ENCODE results near the gene ENDOU.

The ENDOU gene

GRCh38 chr12:47725091-47725772 is at the start of gene ENDOU:
Gene ENDOU (minus strand): TSS chr12:47725490. CDS start chr12:47725413, 77 bp downstream.
- Mint-ChIP-seq H3K27me3 (peaks cover 13% of the 10 kb centered on the region), H3K4me3 (no peak within 1 kb of the TSS), H3K27ac (peak within 1 kb of the TSS in 1 of 2 donors; percentile 33), H3K4me1 (peaks cover 49% of the 10 kb centered on the region), H3K9me3 (no peaks in the 10 kb centered on the region)
- DNase-seq (no peak), ATAC-seq (no peak)

- ATAC-seq (no peak), DNase-seq (no peak)
- Mint-ChIP-seq H3K27ac (peak overlapping the region in 1 of 2 donors; percentile 97), H3K4me1 (peaks cover 62% of the 10 kb centered on the region), H3K4me3 (peak overlapping the region; percentile 92 to 96), H3K27me3 (no peaks in the 10 kb centered on the region), H3K9me3 (no peaks in the 10 kb centered on the region)
Observed at GRCh38 chr12:47774663-47775062, 49.4 kb upstream of the ENDOU start.

GRCh38 chr12:47773858-47774580 is 48.7 kb upstream of the ENDOU start:
- H3K27me3 Mint-ChIP-seq: no peaks in the 10 kb centered on the region
- peak overlapping the region; percentile 92 to 96 for H3K4me3 Mint-ChIP-seq
- DNase-seq: no peak
- no peaks in the 10 kb centered on the region for H3K9me3 Mint-ChIP-seq
- H3K27ac Mint-ChIP-seq: peak overlapping the region; percentile 86 to 97
- no peak for ATAC-seq
- peaks cover 56% of the 10 kb centered on the region for H3K4me1 Mint-ChIP-seq

GRCh38 chr12:47773062-47773857 is 48.0 kb upstream of the ENDOU start, which contains the start of gene SLC48A1:
Gene SLC48A1 (plus strand): TSS chr12:47773238. CDS start chr12:47773305, 67 bp downstream.
- Mint-ChIP-seq H3K4me1 (peaks cover 52% of the 10 kb centered on the region), H3K9me3 (no peaks in the 10 kb centered on the region), H3K27me3 (no peaks in the 10 kb centered on the region), H3K4me3 (peak within 1 kb of the TSS; percentile 92 to 96), H3K27ac (peak within 1 kb of the TSS; percentile 86 to 97)
- ATAC-seq: peak; percentile 86
- DNase-seq: peak; percentile 69 to 77

GRCh38 chr12:47772738-47773061 is 47.4 kb upstream of the ENDOU start:
- H3K4me1 Mint-ChIP-seq: peaks cover 46% of the 10 kb centered on the region
- H3K27ac Mint-ChIP-seq: peak overlapping the region; percentile 82 to 85
- no peaks in the 10 kb centered on the region for H3K27me3 Mint-ChIP-seq
- no peak for ATAC-seq
- DNase-seq: no peak
- peak overlapping the region; percentile 72 to 76 for H3K4me3 Mint-ChIP-seq
- no peaks in the 10 kb centered on the region for H3K9me3 Mint-ChIP-seq

- H3K9me3 Mint-ChIP-seq: no peaks in the 10 kb centered on the region
- H3K27ac Mint-ChIP-seq: peak overlapping the region; percentile 82 to 85
- ATAC-seq (no peak), DNase-seq (no peak)
- peaks cover 46% of the 10 kb centered on the region for H3K4me1 Mint-ChIP-seq
- H3K4me3 Mint-ChIP-seq: peak overlapping the region; percentile 72 to 76
- no peaks in the 10 kb centered on the region for H3K27me3 Mint-ChIP-seq
Observed at GRCh38 chr12:47772094-47772660, 46.9 kb upstream of the ENDOU start.

- peaks cover 44% of the 10 kb centered on the region for H3K4me1 Mint-ChIP-seq
- DNase-seq (no peak), ATAC-seq (no peak)
- no peak overlapping the region for H3K27ac Mint-ChIP-seq
- no peak overlapping the region for H3K4me3 Mint-ChIP-seq
- no peaks in the 10 kb centered on the region for H3K9me3 Mint-ChIP-seq
- H3K27me3 Mint-ChIP-seq: no peaks in the 10 kb centered on the region
Observed at GRCh38 chr12:47771304-47771703, 46.0 kb upstream of the ENDOU start.

GRCh38 chr12:47770086-47770726 is 44.9 kb upstream of the ENDOU start:
- DNase-seq (no peak), ATAC-seq (no peak)
- Mint-ChIP-seq H3K4me1 (peaks cover 41% of the 10 kb centered on the region), H3K27me3 (no peaks in the 10 kb centered on the region), H3K4me3 (no peak overlapping the region), H3K9me3 (no peaks in the 10 kb centered on the region), H3K27ac (no peak overlapping the region)

GRCh38 chr12:47769234-47770085 is 44.2 kb upstream of the ENDOU start:
- Mint-ChIP-seq H3K4me1 (peaks cover 33% of the 10 kb centered on the region), H3K9me3 (no peaks in the 10 kb centered on the region), H3K27me3 (no peaks in the 10 kb centered on the region), H3K27ac (no peak overlapping the region), H3K4me3 (no peak overlapping the region)
- ATAC-seq (no peak), DNase-seq (no peak)

- ATAC-seq (no peak), DNase-seq (no peak)
- peaks cover 24% of the 10 kb centered on the region for H3K4me1 Mint-ChIP-seq
- H3K27ac Mint-ChIP-seq: no peak overlapping the region
- H3K9me3 Mint-ChIP-seq: no peaks in the 10 kb centered on the region
- H3K27me3 Mint-ChIP-seq: no peaks in the 10 kb centered on the region
- H3K4me3 Mint-ChIP-seq: no peak overlapping the region
Observed at GRCh38 chr12:47768323-47768811, 43.1 kb upstream of the ENDOU start.

GRCh38 chr12:47767216-47767724 is 42.0 kb upstream of the ENDOU start:
- DNase-seq (peak; percentile 63 to 76), ATAC-seq (peak; percentile 85)
- H3K4me1 Mint-ChIP-seq: peaks cover 20% of the 10 kb centered on the region
- H3K27me3 Mint-ChIP-seq: no peaks in the 10 kb centered on the region
- no peak overlapping the region for H3K27ac Mint-ChIP-seq
- no peaks in the 10 kb centered on the region for H3K9me3 Mint-ChIP-seq
- no peak overlapping the region for H3K4me3 Mint-ChIP-seq

GRCh38 chr12:47766502-47767215 is 41.4 kb upstream of the ENDOU start:
- H3K9me3 Mint-ChIP-seq: no peaks in the 10 kb centered on the region
- no peak overlapping the region for H3K27ac Mint-ChIP-seq
- H3K4me1 Mint-ChIP-seq: peaks cover 19% of the 10 kb centered on the region
- peak; percentile 36 for ATAC-seq
- no peak for DNase-seq
- no peaks in the 10 kb centered on the region for H3K27me3 Mint-ChIP-seq
- no peak overlapping the region for H3K4me3 Mint-ChIP-seq

GRCh38 chr12:47763481-47764346 is 38.4 kb upstream of the ENDOU start:
- no peaks in the 10 kb centered on the region for H3K27me3 Mint-ChIP-seq
- no peak for DNase-seq
- peaks cover 26% of the 10 kb centered on the region for H3K4me1 Mint-ChIP-seq
- no peak for ATAC-seq
- no peak overlapping the region for H3K4me3 Mint-ChIP-seq
- no peaks in the 10 kb centered on the region for H3K9me3 Mint-ChIP-seq
- no peak overlapping the region for H3K27ac Mint-ChIP-seq

Measured in stimulated activated naive CD8-positive, alpha-beta T cell treated with anti-CD3 and anti-CD28 coated beads, Interleukin-15, amount 100 ng/mL, for 72 hours (primary cell).